ENCODE data around the gene TRIOBP.
"Not testable (repeated sequence)": the region's sequence is repeated elsewhere in the genome, so short reads cannot be mapped to it uniquely, and the experiment has no call there.

Gene TRIOBP

GRCh38 chr22:37799979-37800378 lies 103.1 kb downstream of the TRIOBP start:
- not testable (repeated sequence) for H3K27ac ChIP-seq; DNase-seq (ENCODE audit: low read depth, low spot score)

- no peak for DNase-seq (ENCODE audit: low read depth, low spot score)
- no peak overlapping the region for H3K27ac ChIP-seq
These were observed 105.1 kb downstream of the TRIOBP start for GRCh38 chr22:37801946-37802309.

GRCh38 chr22:37802310-37803194 lies 105.7 kb downstream of the TRIOBP start:
- H3K27ac ChIP-seq = no peak overlapping the region
- no peak for DNase-seq (ENCODE audit: low read depth, low spot score)

GRCh38 chr22:37803195-37803638 lies 106.4 kb downstream of the TRIOBP start:
- DNase-seq (ENCODE audit: low read depth, low spot score) = no peak
- H3K27ac ChIP-seq = no peak overlapping the region

- no peak for DNase-seq (ENCODE audit: low read depth, low spot score)
- no peak overlapping the region for H3K27ac ChIP-seq
These were observed 106.9 kb downstream of the TRIOBP start for GRCh38 chr22:37803639-37804351.

GRCh38 chr22:37804352-37804880 lies 107.6 kb downstream of the TRIOBP start:
- no peak for DNase-seq (ENCODE audit: low read depth, low spot score)
- H3K27ac ChIP-seq = peak overlapping the region; percentile 57

- peak; percentile 31 for DNase-seq (ENCODE audit: low read depth, low spot score)
- H3K27ac ChIP-seq = peak overlapping the region; percentile 57
These were observed 108.3 kb downstream of the TRIOBP start for GRCh38 chr22:37804881-37805809.

- DNase-seq (ENCODE audit: low read depth, low spot score) = no peak
- peak overlapping the region; percentile 57 for H3K27ac ChIP-seq
These were observed 109.0 kb downstream of the TRIOBP start for GRCh38 chr22:37805810-37806277.

- peak overlapping the region; percentile 57 for H3K27ac ChIP-seq
- DNase-seq (ENCODE audit: low read depth, low spot score) = no peak
These were observed 109.8 kb downstream of the TRIOBP start for GRCh38 chr22:37806409-37807333.

GRCh38 chr22:37807410-37808293 lies 110.8 kb downstream of the TRIOBP start, which contains the start of gene GCAT:
Gene GCAT (plus strand): TSS chr22:37807934. CDS start chr22:37807968, 34 bp downstream.
- H3K27ac ChIP-seq = peak within 1 kb of the TSS; percentile 57
- DNase-seq (ENCODE audit: low read depth, low spot score) = peak; percentile 68

- peak overlapping the region; percentile 57 for H3K27ac ChIP-seq
These were observed 111.4 kb downstream of the TRIOBP start for GRCh38 chr22:37808294-37808657.

GRCh38 chr22:37809672-37810333 lies 113.0 kb downstream of the TRIOBP start:
- no peak for DNase-seq (ENCODE audit: low read depth, low spot score)
- no peak overlapping the region for H3K27ac ChIP-seq

More at GRCh38 chr22:37808294-37808657, 111.4 kb downstream of the TRIOBP start:
- no peak for DNase-seq (ENCODE audit: low read depth, low spot score)

GRCh38 chr22:37811867-37812266 lies 115.0 kb downstream of the TRIOBP start:
- DNase-seq (ENCODE audit: low read depth, low spot score) = no peak
- H3K27ac ChIP-seq = no peak overlapping the region

- no peak overlapping the region for H3K27ac ChIP-seq
- DNase-seq (ENCODE audit: low read depth, low spot score) = no peak
These were observed 116.2 kb downstream of the TRIOBP start for GRCh38 chr22:37812869-37813678.

- DNase-seq (ENCODE audit: low read depth, low spot score) = no peak
- H3K27ac ChIP-seq = no peak overlapping the region
These were observed 118.7 kb downstream of the TRIOBP start for GRCh38 chr22:37815593-37815992.

GRCh38 chr22:37816543-37817180 lies 119.8 kb downstream of the TRIOBP start:
- DNase-seq (ENCODE audit: low read depth, low spot score) = no peak
- no peak overlapping the region for H3K27ac ChIP-seq
